Smooth muscle cell (in vitro differentiated cells): Measurements from ENCODE around the gene UMPS. TPM values are rescaled to one million over a fixed set of nuclear protein-coding genes. Genes with fewer than 3 reads are reported as not detected.

Experiments
- DNase-seq: peaks from one replicate; lab custom pipeline; 2025; ENCODE audit not compliant: unreplicated experiment; lab: John Stamatoyannopoulos, UW
- H2AFZ ChIP-seq: fragments of 200-600 bp; sonication (generic); 2 replicates; pipeline ENCODE4 v1.6.0; 2016; ENCODE audit warnings: antibody characterized with exemption, low read depth, mild to moderate bottlenecking
- H3F3A ChIP-seq: fragments of 200-600 bp; sonication (generic); 2 replicates; pipeline ENCODE4 v1.6.0; 2017; ENCODE audit warnings: antibody characterized with exemption, low read depth
- H3K27ac ChIP-seq: fragments of 200-600 bp; sonication (generic); 2 replicates; pipeline ENCODE4 v1.5.1; 2016; ENCODE audit warnings: low read depth, mild to moderate bottlenecking
- H3K27me3 ChIP-seq: fragments of 200-600 bp; sonication (generic); 2 replicates; pipeline ENCODE4 v1.6.1; 2016; ENCODE audit warnings: low read depth, mild to moderate bottlenecking
- H3K36me3 ChIP-seq: fragments of 200-600 bp; sonication (generic); 2 replicates; pipeline ENCODE4 v1.5.1; 2016; ENCODE audit warnings: low read depth
- H3K4me1 ChIP-seq: fragments of 200-600 bp; sonication (generic); 2 replicates; pipeline ENCODE4 v1.5.1; 2016; ENCODE audit warnings: low read depth
- H3K4me2 ChIP-seq: fragments of 200-600 bp; sonication (generic); 2 replicates; pipeline ENCODE4 v1.6.0; 2016; ENCODE audit warnings: mild to moderate bottlenecking
- H3K4me3 ChIP-seq: fragments of 200-600 bp; sonication (generic); 2 replicates; pipeline ENCODE4 v1.5.1; 2016; ENCODE audit warnings: mild to moderate bottlenecking
- H3K79me2 ChIP-seq: fragments of 200-600 bp; sonication (generic); 2 replicates; pipeline ENCODE4 v1.6.0; 2016; ENCODE audit warnings: low read depth, mild to moderate bottlenecking
- H3K9ac ChIP-seq: fragments of 200-600 bp; sonication (generic); 2 replicates; pipeline ENCODE4 v1.6.0; 2016; ENCODE audit warnings: low read depth
- H3K9me3 ChIP-seq: fragments of 200-600 bp; sonication (generic); replicated peaks from 2 replicates; pipeline ENCODE4 v1.5.1; 2016; ENCODE audit warnings: low read depth
- H4K20me1 ChIP-seq: fragments of 200-600 bp; sonication (generic); 2 replicates; pipeline ENCODE4 v1.6.0; 2016; ENCODE audit warnings: low read depth
- WGBS: methylation state at CpG from one replicate; pipeline ENCODE4 v1.1.7; 2016; ENCODE audit warnings: low lambda C conversion rate; 5-methylcytosine and 5-hydroxymethylcytosine counted together
- microRNA counts: library from miRNA; unstranded; fragments of <30 nt; microRNA quantifications from one replicate; lab custom pipeline; 2016
- microRNA-seq: library from miRNA; unstranded; fragments of <30 nt; microRNA quantifications from one replicate; pipeline ENCODE4, GENCODE V29; 2016; ENCODE audit warnings: borderline number of aligned reads
- polyA plus RNA-seq: library from polyadenylated mRNA; unstranded; fragments of >200 nt; fragmentation: Nextera tagmentation; extraction: Ambion mirVana; gene quantifications from 2 replicates; pipeline ENCODE4 v1.2.1, GENCODE V29; 2016
- small RNA-seq: library from RNA; depleted of rRNA; stranded (forward); fragments of <200 nt; gene quantifications from one replicate; pipeline ENCODE3, GENCODE V24; 2014
- total RNA-seq: library from RNA; depleted of rRNA; stranded (reverse); fragments of >200 nt; gene quantifications from 2 replicates; pipeline ENCODE4 v1.2.3, GENCODE V29; 2014
- TF ChIP-seq, protein P1 (sequence below): fragments of 200-600 bp; sonication (generic); IDR thresholded peaks from 2 replicates; pipeline ENCODE4 v1.5.1; 2017; ENCODE audit warnings: borderline replicate concordance, mild to moderate bottlenecking, antibody characterized with exemption; ENCODE audit not compliant: insufficient read depth, poor library complexity, severe bottlenecking

Gene UMPS
- total and polyA plus RNA-seq, 2 experiments from 2014 or later: 22.3 to 79.2 TPM

GRCh38 chr3:124796477-124796876, 66.2 kb downstream of the UMPS start:
- no peak for DNase-seq
- Histone ChIP-seq H3K9ac (no peak overlapping the region), H3K4me2 (no peak overlapping the region), H3F3A (peaks cover 32% of the 10 kb centered on the region), H3K9me3 (no peaks in the 10 kb centered on the region), H4K20me1 (no peaks in the 10 kb centered on the region), H3K27me3 (no peaks in the 10 kb centered on the region), H3K79me2 (no peaks in the 10 kb centered on the region), H3K4me1 (peaks cover 23% of the 10 kb centered on the region), H3K36me3 (no peaks in the 10 kb centered on the region), H3K4me3 (no peak overlapping the region), H2AFZ (no peak overlapping the region), H3K27ac (no peak overlapping the region)
- 99% methylated on average over 19 of the region's 19 CpGs for WGBS
- TF ChIP-seq, protein P1, sequence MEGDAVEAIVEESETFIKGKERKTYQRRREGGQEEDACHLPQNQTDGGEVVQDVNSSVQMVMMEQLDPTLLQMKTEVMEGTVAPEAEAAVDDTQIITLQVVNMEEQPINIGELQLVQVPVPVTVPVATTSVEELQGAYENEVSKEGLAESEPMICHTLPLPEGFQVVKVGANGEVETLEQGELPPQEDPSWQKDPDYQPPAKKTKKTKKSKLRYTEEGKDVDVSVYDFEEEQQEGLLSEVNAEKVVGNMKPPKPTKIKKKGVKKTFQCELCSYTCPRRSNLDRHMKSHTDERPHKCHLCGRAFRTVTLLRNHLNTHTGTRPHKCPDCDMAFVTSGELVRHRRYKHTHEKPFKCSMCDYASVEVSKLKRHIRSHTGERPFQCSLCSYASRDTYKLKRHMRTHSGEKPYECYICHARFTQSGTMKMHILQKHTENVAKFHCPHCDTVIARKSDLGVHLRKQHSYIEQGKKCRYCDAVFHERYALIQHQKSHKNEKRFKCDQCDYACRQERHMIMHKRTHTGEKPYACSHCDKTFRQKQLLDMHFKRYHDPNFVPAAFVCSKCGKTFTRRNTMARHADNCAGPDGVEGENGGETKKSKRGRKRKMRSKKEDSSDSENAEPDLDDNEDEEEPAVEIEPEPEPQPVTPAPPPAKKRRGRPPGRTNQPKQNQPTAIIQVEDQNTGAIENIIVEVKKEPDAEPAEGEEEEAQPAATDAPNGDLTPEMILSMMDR: no peak

- Histone ChIP-seq H3F3A (peaks cover 25% of the 10 kb centered on the region), H3K9me3 (no peaks in the 10 kb centered on the region), H3K4me3 (no peak overlapping the region), H3K79me2 (no peaks in the 10 kb centered on the region), H3K36me3 (no peaks in the 10 kb centered on the region), H3K27ac (no peak overlapping the region), H3K9ac (no peak overlapping the region), H2AFZ (no peak overlapping the region), H4K20me1 (no peaks in the 10 kb centered on the region), H3K4me1 (peaks cover 17% of the 10 kb centered on the region), H3K27me3 (no peaks in the 10 kb centered on the region), H3K4me2 (no peak overlapping the region)
- DNase-seq: no peak
- WGBS: 94% methylated on average over 4 of the region's 4 CpGs
- TF ChIP-seq, protein P1: no peak
Measured at GRCh38 chr3:124797426-124797945, 67.2 kb downstream of the UMPS start.

MicroRNAs within 50 kb of the gene (microRNA counts, 767-probe panel; counts per million panel counts)
- microRNA hsa-miR-544b (lab: Ali Mortazavi, UCI): 183 counts per million

Small RNAs within 50 kb of the gene (microRNA-seq; reads per million reads assigned to microRNA genes)
- gene MIR544B: not detected

Small RNAs within 50 kb of the gene (small RNA-seq; reads per million reads assigned to genes)
- gene MIR544B: not detected

Other genes starting within 250 kb of the UMPS start
- gene ITGB5, start 156.9 kb downstream of the UMPS start, total RNA-seq: 332 and 343 TPM in 2 replicates
- 276 and 403 TPM in 2 replicates for gene ITGB5, start 156.9 kb downstream of the UMPS start, polyA plus RNA-seq
- gene MUC13, start 204.3 kb downstream of the UMPS start, total RNA-seq: 0.04 TPM in 1 of 2 replicates, not detected in the other
- not detected in 2 replicates for gene MUC13, start 204.3 kb downstream of the UMPS start, polyA plus RNA-seq